Activated CD4-positive, CD25-positive, alpha-beta regulatory T cell (primary cell): ENCODE measurements around the gene SNRPA1.

ENCODE experiments used
- DNase-seq, 4 experiments: peaks; one replicate each; lab custom pipeline; 2025; lab: John Stamatoyannopoulos, UW

Gene SNRPA1

GRCh38 chr15:101318839-101319238 is 23.8 kb upstream of the SNRPA1 start:
- no peak for DNase-seq

- no peak for DNase-seq
These were observed 23.2 kb upstream of the SNRPA1 start for GRCh38 chr15:101318147-101318819.

DNA sequence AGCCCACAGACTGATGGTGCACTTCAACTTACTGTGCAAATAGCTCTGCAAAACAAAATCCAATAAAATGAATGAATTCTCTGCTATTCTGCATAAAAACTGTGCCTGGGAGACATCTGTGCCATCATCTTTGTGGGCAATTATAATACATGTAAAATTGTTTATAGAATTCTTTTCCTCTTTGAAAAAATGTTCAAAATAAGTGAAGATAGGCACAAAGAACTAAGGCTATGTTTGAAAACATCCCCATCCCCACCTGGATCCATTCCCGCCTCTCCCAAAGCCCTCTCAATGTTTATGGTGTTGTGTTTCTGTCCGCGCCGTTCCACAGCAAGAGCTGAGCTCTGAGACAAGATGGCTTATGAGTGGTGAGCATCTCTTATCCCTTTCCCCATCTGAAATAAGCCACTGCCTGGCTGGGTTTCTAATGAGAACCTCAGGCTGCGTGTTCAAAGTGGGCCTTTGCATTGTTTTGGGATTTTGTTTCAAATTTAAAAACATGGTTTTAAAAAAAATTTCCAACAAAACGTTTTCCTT is 22.4 kb upstream of the SNRPA1 start:
- DNase-seq: no peak

- DNase-seq: no peak
These were observed 21.5 kb upstream of the SNRPA1 start for GRCh38 chr15:101316529-101316928.

DNA sequence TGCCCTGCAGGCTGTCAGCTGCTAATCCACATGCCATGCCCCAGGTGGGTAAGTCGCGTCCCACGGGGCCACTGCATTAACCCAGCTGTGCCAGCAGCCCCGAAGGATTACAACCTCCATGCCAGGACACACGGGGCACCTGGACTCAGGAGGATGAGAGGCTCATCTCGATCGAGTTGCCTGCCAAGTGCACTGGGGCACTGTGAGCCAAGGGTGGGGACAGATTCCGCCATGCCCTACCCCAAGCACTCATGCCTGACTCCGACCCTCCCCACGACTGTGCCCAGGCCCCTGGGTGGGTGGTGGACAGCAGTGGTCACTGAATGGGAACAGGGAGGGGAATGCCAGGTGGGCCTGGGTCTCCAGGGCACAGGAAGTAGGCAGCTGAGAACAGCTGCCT is 20.7 kb upstream of the SNRPA1 start:
- no peak for DNase-seq

DNA sequence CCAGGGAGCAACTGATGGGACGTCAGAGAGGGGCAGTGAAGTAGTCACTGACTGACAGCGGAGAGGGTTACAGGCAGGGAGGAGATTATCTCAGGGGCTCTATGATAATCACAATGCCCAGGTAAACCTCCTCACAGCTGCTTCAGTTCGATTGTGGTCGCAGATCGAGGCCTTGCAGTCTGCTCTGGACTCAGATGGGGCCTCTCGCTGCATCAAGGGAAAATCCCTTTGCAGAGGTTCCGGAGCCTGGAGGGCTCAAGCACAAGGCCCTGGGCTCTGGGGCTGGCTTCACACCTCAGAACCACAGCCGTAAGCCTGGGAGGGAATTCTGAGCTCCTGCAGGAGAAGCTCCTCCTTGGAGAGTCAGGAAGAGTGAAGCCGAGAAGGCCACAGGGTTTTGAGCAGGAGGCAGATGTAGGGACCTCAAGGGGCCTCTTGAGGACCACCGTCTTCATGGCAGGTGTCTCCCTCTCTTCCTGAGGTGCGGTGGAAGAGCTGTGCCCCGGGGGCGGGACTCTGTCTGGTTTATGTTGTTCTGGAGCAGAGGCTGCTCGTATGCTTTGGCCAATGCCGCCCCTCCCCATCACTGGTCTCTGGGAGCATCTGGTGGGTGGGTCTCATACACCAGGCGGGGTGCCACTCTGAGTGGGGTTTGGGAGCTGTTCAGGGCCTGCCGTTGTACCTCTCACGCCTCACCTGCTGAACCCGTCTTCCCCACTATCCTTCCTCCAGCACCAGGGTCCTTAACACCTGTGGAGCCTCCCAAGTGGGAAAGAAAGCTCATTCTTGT is 19.5 kb upstream of the SNRPA1 start:
- no peak for DNase-seq

- DNase-seq: no peak
These were observed 18.2 kb upstream of the SNRPA1 start for GRCh38 chr15:101313041-101313761.

GRCh38 chr15:101310508-101310907 is 15.5 kb upstream of the SNRPA1 start:
- DNase-seq: no peak

DNA sequence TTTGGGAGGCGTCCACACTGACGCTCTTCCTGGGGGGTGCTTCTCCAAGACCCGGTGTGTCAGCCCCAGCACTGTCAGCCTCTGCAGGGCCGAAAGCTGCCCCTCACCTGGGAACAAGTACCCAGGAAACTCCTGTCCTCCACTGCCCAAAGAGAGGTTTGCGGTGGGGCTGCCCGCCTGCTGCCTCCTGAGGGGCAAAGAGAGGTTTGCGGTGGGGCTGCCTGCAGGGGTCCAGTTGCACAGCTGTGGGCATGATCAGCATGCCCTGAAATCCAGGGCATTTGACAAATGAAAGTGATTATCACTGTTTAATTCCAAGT is 15.1 kb upstream of the SNRPA1 start:
- no peak for DNase-seq

- no peak for DNase-seq
These were observed 14.6 kb upstream of the SNRPA1 start for GRCh38 chr15:101309436-101310160.

- no peak for DNase-seq
These were observed 13.8 kb upstream of the SNRPA1 start for GRCh38 chr15:101308604-101309435.

DNA sequence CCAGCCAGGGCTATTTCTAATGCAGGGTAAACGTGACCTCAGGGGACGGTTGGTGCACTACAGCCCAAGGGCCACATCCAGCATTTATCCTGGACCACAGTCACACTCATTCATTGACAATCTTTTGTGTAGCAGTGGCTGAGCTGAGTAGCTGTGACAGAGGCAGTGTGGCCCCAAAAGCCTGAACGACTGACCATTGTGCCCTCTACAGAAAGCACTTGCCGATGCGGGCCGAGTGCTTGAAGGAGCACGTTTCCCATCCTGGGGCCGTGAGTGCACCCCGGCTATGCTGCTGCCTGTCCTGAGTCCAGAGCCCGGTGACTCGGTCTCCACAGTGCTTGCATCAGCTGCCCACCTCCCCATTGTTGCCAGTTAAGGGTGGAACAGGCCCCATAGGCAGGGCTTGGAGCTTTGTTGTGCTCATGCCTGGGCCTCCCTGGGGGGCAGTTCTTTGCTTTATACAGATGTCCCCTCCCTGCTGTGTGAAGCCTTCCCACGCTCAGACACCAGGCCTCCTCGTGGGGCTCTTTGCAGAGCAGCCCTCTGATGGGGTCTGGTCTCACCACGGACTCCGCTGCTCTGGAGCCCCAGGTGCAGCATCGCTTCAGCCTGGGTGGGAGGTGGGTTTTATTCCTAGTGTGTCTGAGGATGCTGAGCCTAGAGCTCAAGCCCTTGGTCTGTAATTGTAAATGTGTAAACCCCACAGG is 13.0 kb upstream of the SNRPA1 start:
- no peak for DNase-seq

DNA sequence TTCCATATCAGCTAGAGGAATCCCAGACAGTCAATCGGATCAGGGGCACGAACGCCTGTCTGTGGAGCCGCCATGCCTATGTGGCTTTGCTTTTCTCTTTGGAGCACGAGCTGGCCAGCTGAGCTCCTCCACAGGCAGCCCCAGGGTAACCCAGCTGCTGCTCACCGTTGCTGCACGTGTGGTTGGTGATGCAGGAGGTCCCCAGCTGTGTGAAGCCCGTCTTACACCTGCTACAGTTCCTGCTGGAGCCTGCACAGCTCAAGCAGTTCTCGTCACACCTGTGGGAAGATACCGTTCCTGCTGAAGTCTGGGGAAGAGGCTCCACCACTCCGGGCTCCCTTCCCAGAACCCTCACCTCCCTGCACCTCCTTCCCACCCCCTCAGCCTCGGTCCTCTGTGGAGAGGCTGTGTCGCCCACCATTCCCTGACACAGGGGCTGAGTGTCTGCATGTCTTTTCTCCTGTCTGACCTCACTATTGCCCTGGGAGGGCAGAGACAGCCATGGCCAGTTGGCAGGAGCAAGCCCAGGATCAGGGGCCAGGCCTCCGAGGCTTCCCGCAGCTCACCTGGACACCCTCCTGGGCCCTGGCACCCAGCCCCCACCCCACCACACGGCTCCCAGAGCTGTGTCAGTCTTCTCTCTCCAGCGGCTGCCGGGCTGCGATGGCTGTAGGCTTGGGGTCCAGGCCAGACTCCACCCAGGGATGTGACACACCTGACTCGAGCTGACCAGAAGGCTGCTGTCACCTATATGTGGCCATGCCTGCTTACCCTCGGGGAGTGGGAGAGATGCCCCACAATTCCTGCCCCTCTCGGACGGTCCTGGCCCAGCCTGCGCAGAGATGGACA is 12.2 kb upstream of the SNRPA1 start:
- no peak for DNase-seq

DNA sequence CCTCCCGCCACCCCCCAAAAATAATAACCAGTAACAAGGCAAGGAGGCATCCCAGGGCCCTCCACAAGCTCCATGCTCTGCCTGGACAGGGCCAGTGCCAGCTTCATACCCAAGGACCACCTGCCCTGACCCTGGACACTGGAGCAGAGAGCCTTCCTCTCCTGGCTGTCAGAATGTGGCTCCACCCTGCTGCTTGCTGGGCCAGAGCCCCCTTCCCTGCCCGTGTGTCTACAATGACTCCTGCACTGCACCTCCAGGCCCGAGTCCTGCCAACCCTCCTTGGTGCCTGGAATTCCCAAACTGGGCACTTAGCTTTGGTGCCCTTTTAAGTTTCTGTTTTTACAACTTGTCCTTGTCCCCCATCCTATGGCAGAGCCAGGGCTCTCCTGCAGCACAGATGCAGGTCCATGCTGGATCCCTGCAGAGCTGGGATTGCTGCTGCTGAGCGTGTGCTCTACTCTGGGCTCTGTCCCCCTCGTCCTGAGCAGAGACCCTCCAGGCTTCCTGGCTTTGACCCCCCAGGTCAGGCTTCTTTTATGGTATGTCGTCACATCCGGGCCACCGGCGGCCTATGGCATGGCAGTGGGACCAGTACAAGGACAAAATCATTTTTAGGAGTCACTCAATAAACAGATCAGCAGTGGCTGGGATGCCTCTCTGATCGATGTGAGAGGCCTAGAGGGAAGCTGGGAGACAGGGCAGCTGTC is 11.4 kb upstream of the SNRPA1 start:
- no peak for DNase-seq

DNA sequence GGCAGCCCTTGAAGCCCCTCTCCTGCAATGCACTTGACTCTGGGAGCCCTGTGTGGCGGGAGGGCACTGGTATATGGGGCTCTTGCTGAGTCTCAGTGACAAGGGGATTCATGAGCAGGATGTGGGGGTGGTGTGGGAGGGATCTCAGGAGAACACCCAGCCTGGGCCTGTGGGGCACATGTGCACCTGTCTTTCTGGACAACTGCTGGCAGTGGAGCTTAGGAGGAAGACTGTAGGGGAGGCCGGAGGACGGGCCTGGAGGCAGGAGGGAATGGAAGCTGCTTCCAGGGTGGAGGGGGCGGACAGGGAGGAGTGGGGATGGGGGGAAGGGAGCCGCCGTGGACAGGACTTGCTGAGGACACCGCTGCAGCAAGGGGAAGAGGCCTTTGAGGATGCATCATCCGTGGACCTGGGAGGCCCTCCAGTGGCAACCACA is 10.8 kb upstream of the SNRPA1 start:
- DNase-seq: no peak

- DNase-seq: no peak
These were observed 8.4 kb upstream of the SNRPA1 start for GRCh38 chr15:101303408-101303807.

DNA sequence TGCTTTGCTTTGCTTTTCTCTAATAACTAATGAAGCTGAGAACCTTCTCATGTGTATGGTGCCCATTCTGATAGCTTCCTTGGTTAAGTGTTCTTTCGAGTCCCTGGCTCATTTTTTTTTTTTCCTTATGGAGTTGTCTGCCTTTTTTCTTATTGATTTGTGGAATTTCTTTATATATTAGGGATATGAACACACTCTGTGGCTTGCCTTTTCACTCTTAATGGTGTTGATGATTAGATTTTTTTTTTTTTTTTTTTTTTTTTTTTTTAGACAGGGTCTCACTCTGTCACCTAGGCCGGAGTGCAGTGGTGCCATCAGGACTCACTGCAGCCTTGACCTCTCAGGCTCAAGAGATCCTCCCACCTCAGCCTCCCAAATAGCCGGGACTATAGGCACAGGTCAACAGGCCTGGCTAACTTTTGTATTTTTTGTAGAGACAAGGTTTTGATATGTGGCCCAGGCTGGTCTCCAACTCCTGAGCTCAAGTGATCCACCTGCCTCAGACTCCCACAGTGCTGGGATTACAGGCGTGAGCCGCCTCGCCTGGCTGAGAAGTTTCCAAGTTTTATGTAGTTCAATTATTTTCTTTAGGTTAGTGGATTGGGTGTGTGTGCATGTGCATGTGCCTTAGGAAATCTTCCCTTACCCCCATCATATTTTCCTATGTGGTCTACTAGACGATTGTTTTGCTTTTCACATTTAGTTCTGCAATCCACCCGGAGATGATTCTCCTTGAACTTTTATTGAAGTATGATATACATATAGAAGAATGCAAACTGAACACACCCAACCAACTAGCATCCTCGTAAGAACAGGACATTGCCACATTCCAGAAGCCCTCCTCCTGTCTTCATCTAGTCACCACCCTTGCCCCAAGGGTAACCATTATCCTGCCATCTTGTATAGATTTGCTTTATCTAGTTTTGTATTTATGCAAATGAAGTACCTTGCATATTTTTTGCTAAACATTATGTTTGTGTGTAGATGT is 1.7 kb upstream of the SNRPA1 start:
- no peak for DNase-seq
